GM19238 (cell line): ENCODE results near the gene NKX3-2.
"Not testable (repeated sequence)": the region's sequence is repeated elsewhere in the genome, so short reads cannot be mapped to it uniquely, and the experiment has no call there.

Experiments
- DNase-seq: peaks from one replicate; pipeline ENCODE4 v3.0.0; 2011; ENCODE audit warnings: low spot score; ENCODE audit not compliant: insufficient read length

NKX3-2 gene

DNA sequence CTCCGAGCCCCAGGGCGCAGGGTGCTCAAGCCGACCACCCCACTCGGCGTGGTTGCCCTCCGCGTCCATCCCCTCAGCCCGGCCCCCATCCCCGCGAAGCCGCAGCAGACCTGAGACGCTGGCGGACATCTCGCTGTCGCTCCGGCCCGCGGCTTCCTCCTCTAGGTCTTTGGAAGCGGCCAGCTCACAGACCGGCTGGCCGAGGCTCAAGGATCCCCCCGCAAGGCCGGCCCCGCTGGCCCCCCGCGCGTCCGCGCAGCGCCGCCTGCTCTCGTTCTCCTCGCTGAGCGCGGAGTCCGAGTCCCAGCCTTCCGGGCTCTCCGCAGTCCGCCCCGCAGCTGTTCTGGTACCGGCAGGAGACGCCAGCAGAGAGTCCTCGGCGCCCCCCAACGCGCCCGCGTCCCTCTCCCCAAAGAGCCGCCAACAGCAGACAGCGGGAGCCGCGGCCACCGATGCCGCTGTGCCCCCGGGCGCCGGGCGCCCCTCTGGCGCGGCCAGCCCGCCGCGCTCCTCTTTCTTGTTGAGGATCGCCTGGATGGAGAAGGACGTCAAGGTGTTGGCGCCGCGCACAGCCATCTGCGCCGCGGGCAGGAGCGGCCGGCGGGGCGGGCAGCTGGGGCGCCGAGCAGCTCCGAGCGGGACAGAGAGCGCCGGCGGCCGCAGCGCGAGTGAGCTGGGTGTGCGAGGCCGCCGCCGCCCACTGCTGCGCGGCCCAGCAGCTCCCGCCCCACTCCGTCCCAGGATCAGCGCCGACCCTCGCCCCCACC, at the start of gene NKX3-2:
NKX3-2 (minus strand) TSS at position 670 of the 767 bp plus-strand sequence; CDS start at position 576, 94 bp downstream.
- peak; percentile 8 for DNase-seq

- DNase-seq: no peak
Measured at GRCh38 chr4:13592220-13592619, 47.9 kb upstream of the NKX3-2 start.

- DNase-seq: no peak
Measured at GRCh38 chr4:13590766-13591165, 46.5 kb upstream of the NKX3-2 start.

DNA sequence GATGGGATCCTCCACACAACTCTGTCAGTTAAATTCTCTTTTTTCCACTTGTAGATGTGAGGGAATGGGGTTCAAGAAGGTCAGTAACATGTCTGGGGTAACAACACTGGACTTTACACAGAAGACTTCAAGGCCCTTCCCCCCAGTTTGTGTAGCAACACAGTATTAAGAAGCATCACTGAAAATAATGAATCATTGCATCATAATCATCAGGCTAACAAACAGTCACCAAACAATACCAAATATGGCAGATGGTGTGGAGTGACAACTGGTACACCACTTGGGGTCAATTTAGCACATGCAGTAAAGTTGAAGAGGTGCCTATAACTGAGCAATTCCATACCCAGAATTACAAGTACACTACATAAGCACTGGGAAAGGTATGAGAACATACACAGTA, 44.6 kb upstream of the NKX3-2 start:
- no peak for DNase-seq

DNA sequence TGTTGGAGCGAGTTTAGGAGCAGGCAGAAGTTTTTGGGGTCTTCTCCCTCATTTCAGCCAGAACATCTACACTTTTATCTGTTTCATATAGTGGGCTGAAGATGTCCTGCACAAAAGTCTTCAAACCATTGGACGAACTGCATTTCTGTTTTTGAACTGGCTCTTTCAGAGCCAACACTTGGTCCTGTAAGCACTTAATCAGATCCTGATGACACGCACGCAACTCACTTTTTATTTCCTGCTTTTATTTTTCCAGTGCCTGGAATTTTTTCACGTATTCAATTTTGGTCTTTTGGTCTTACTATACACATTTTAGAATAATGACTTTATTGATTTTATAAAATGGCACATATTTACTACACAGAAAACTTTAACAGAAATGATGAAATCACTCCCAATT, 40.2 kb upstream of the NKX3-2 start:
- DNase-seq: no peak

DNA sequence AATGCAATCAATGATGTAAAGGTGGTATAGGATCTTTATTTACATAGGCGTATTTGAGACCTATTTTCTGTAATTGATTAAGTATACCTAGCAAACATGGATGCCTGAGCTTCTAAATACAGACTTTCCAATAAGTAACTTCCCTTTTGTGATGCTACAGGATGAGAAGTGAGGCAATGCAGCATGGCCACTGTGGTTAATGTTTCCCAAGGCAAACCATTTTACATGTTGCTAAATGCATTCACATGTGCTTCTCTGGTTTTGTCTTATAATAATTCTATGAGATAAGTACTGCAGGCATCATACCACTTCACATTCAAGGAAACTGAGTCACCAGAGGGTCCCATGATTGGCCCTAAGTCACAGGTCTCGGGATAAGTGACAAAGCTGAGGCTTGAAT, 35.7 kb upstream of the NKX3-2 start:
- no peak for DNase-seq

GRCh38 chr4:13577660-13578059, 33.4 kb upstream of the NKX3-2 start:
- no peak for DNase-seq

- no peak for DNase-seq
Measured at GRCh38 chr4:13570916-13571315, 26.6 kb upstream of the NKX3-2 start.

DNA sequence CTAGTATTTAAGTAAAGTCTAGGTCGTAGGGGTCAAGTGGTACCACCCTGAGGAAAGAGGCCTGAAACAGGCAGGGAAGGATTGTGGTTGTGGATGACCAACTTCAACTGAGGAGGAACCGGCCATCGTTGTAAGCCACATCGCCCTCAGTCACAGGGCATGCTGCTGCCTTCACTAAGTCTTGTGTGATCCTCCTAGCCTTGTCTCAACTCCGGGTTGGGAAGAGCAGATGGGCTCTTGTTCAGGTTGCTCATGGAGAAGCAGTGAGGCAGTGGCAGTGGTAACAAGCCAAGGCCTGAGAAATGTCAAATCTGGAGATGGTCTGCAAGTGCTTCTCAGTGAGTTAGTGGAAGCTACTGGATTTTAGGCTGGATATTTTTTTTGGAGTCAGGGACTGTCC, 22.8 kb upstream of the NKX3-2 start:
- DNase-seq: no peak

DNA sequence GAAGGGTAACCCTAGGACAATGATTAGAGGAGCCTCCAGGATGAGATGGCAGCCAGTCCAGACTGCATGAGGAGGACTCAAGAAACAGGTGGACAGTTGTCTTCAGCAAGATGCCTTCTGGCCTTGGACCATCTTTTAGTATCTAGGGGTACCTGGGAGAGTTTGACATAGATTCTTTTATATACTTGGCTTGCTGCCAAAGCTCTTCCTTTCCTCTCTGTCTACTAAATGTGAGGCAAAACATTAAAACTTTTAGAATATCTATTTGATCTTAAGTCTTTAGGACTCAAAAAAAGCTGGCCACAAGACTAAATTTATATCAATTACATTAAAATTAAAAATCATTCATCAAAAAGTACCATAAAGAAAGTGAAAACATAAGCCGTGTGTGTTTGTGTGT, 18.6 kb upstream of the NKX3-2 start:
- no peak for DNase-seq

- DNase-seq: no peak
Measured at GRCh38 chr4:13561673-13562072, 17.4 kb upstream of the NKX3-2 start.

- not testable (repeated sequence) for DNase-seq
Measured at GRCh38 chr4:13560111-13560510, 15.8 kb upstream of the NKX3-2 start.

GRCh38 chr4:13559413-13559812, 15.1 kb upstream of the NKX3-2 start:
- no peak for DNase-seq

DNA sequence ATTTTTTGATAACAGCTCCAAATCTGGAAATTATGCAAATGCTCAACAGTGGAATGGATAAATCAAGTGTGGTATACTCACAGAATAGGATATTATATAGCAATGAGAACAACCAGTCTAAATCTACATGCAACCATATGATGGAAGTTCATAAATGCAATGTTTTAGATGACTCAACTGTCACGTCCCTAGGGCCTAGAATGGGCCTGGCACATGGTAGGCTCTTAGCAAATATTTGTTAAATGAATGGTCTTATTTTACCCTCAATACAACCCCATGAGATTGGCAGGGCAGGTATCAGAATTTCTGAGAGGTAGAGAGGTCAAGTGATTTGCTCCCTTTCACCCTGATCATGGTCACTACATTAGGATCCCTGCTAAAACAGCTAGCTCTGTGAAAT, 14.6 kb upstream of the NKX3-2 start:
- DNase-seq: no peak

- DNase-seq: no peak
Measured at GRCh38 chr4:13555325-13555724, 11.0 kb upstream of the NKX3-2 start.

GRCh38 chr4:13553081-13553480, 8.8 kb upstream of the NKX3-2 start:
- DNase-seq: no peak

- peak; percentile 74 for DNase-seq
Measured at GRCh38 chr4:13548984-13549546, 4.8 kb upstream of the NKX3-2 start.

GRCh38 chr4:13548059-13548983, 4.0 kb upstream of the NKX3-2 start:
- DNase-seq: no peak

GRCh38 chr4:13547485-13548041, 3.3 kb upstream of the NKX3-2 start:
- DNase-seq: no peak

DNA sequence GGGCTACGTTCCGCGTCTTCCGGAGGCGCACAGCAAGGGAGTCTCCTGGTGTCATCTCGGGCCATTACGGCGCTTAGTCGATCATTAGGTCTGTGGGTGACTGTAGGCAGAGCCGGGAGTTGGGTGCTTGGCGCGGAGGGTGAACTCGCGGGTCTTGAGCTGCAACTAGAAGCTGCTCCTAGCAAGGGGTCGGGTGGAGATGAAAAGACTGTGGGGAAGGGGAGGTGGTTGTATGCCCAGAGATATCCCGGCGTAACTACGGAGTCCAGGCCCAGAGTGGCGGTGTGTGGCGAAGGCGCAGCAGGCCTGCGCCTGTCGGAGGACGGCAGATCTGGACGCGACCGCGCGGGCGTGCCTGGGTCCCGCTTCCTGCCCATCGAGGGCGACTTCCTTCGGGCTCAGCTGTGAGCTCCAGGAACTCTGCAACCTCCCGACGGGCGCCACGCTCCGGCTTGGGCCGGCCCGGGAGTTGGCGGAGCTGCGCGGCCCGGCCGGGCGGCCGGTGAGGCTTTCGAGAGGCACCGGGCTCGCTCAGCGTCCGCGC, 2.7 kb upstream of the NKX3-2 start:
- DNase-seq: no peak

GRCh38 chr4:13546142-13546940, 2.0 kb upstream of the NKX3-2 start:
- no peak for DNase-seq
